Measurements from ENCODE around the gene MTMR8. TPM values are rescaled to one million over a fixed set of nuclear protein-coding genes. Genes with fewer than 3 reads are reported as not detected.

Gene MTMR8
- total RNA-seq, 1 experiment from 2014 or later = not detected

GRCh38 chrX:64350521-64350920 lies 44.7 kb downstream of the MTMR8 start:
- H3K9me3 ChIP-seq (replicated peaks) = no peaks in the 10 kb centered on the region
- no peak overlapping the region for H3K4me3 ChIP-seq
- DNase-seq = no peak
- no peaks in the 10 kb centered on the region for H3K27me3 ChIP-seq
- no peak overlapping the region for H3K27ac ChIP-seq
- no peaks in the 10 kb centered on the region for H3K36me3 ChIP-seq
- no peaks in the 10 kb centered on the region for H3K4me1 ChIP-seq

GRCh38 chrX:64350047-64350446 lies 45.2 kb downstream of the MTMR8 start:
- Histone ChIP-seq H3K27me3 (no peaks in the 10 kb centered on the region), H3K36me3 (no peaks in the 10 kb centered on the region), H3K4me1 (no peaks in the 10 kb centered on the region), H3K9me3 (replicated peaks) (no peaks in the 10 kb centered on the region), H3K27ac (no peak overlapping the region), H3K4me3 (no peak overlapping the region)
- no peak for DNase-seq

- Histone ChIP-seq H3K4me1 (no peaks in the 10 kb centered on the region), H3K27me3 (no peaks in the 10 kb centered on the region), H3K4me3 (no peak overlapping the region), H3K36me3 (no peaks in the 10 kb centered on the region), H3K9me3 (replicated peaks) (no peaks in the 10 kb centered on the region), H3K27ac (no peak overlapping the region)
- no peak for DNase-seq
Measured at GRCh38 chrX:64342811-64343210, 52.4 kb downstream of the MTMR8 start.

GRCh38 chrX:64338296-64338695 lies 57.0 kb downstream of the MTMR8 start:
- H3K27me3 ChIP-seq = no peaks in the 10 kb centered on the region
- no peaks in the 10 kb centered on the region for H3K4me1 ChIP-seq
- H3K27ac ChIP-seq = no peak overlapping the region
- no peaks in the 10 kb centered on the region for H3K9me3 ChIP-seq (replicated peaks)
- H3K4me3 ChIP-seq = no peak overlapping the region
- no peaks in the 10 kb centered on the region for H3K36me3 ChIP-seq
- no peak for DNase-seq

GRCh38 chrX:64334467-64334866 lies 60.8 kb downstream of the MTMR8 start:
- Histone ChIP-seq H3K36me3 (no peaks in the 10 kb centered on the region), H3K4me1 (no peaks in the 10 kb centered on the region), H3K9me3 (replicated peaks) (no peaks in the 10 kb centered on the region), H3K27ac (no peak overlapping the region), H3K4me3 (no peak overlapping the region), H3K27me3 (no peaks in the 10 kb centered on the region)
- DNase-seq = no peak

GRCh38 chrX:64330284-64330683 lies 65.0 kb downstream of the MTMR8 start:
- DNase-seq = no peak
- Histone ChIP-seq H3K9me3 (replicated peaks) (no peaks in the 10 kb centered on the region), H3K4me1 (no peaks in the 10 kb centered on the region), H3K27ac (no peak overlapping the region), H3K4me3 (no peak overlapping the region), H3K36me3 (no peaks in the 10 kb centered on the region), H3K27me3 (no peaks in the 10 kb centered on the region)

- Histone ChIP-seq H3K36me3 (no peaks in the 10 kb centered on the region), H3K4me3 (no peak overlapping the region), H3K27ac (no peak overlapping the region), H3K4me1 (no peaks in the 10 kb centered on the region), H3K27me3 (no peaks in the 10 kb centered on the region), H3K9me3 (replicated peaks) (no peaks in the 10 kb centered on the region)
- no peak for DNase-seq
Measured at GRCh38 chrX:64321507-64321906, 73.7 kb downstream of the MTMR8 start.

GRCh38 chrX:64313624-64314023 lies 81.6 kb downstream of the MTMR8 start:
- no peaks in the 10 kb centered on the region for H3K27me3 ChIP-seq
- H3K9me3 ChIP-seq (replicated peaks) = no peaks in the 10 kb centered on the region
- no peaks in the 10 kb centered on the region for H3K36me3 ChIP-seq
- no peak for DNase-seq
- no peaks in the 10 kb centered on the region for H3K4me1 ChIP-seq
- H3K4me3 ChIP-seq = no peak overlapping the region
- H3K27ac ChIP-seq = no peak overlapping the region

GRCh38 chrX:64306712-64307111 lies 88.5 kb downstream of the MTMR8 start:
- H3K4me3 ChIP-seq = no peak overlapping the region
- no peaks in the 10 kb centered on the region for H3K36me3 ChIP-seq
- H3K4me1 ChIP-seq = no peaks in the 10 kb centered on the region
- no peaks in the 10 kb centered on the region for H3K27me3 ChIP-seq
- DNase-seq = no peak
- no peaks in the 10 kb centered on the region for H3K9me3 ChIP-seq (replicated peaks)
- H3K27ac ChIP-seq = no peak overlapping the region

- no peaks in the 10 kb centered on the region for H3K36me3 ChIP-seq
- H3K4me1 ChIP-seq = no peaks in the 10 kb centered on the region
- no peaks in the 10 kb centered on the region for H3K9me3 ChIP-seq (replicated peaks)
- H3K27ac ChIP-seq = no peak overlapping the region
- no peak for DNase-seq
- H3K27me3 ChIP-seq = no peaks in the 10 kb centered on the region
- H3K4me3 ChIP-seq = no peak overlapping the region
Measured at GRCh38 chrX:64291123-64291522, 104.1 kb downstream of the MTMR8 start.

GRCh38 chrX:64265265-64265664 lies 130.0 kb downstream of the MTMR8 start:
- H3K27ac ChIP-seq = no peak overlapping the region
- no peaks in the 10 kb centered on the region for H3K4me1 ChIP-seq
- no peaks in the 10 kb centered on the region for H3K36me3 ChIP-seq
- H3K4me3 ChIP-seq = no peak overlapping the region
- no peaks in the 10 kb centered on the region for H3K9me3 ChIP-seq (replicated peaks)
- no peaks in the 10 kb centered on the region for H3K27me3 ChIP-seq
- peak in 1 of 2 experiments; percentile 8 for DNase-seq

- H3K27me3 ChIP-seq = no peaks in the 10 kb centered on the region
- no peaks in the 10 kb centered on the region for H3K4me1 ChIP-seq
- no peaks in the 10 kb centered on the region for H3K36me3 ChIP-seq
- no peak within 1 kb of the TSS for H3K4me3 ChIP-seq
- no peak within 1 kb of the TSS for H3K27ac ChIP-seq
- peak in 1 of 2 experiments; percentile 15 for DNase-seq
- H3K9me3 ChIP-seq (replicated peaks) = no peaks in the 10 kb centered on the region
Measured at GRCh38 chrX:64230123-64230970, 164.9 kb downstream of the MTMR8 start, which contains the start of gene ASB12. TSS of gene ASB12 (minus strand) at chrX:64230607. CDS start at chrX:64225650, 4,957 bp downstream.

- no peaks in the 10 kb centered on the region for H3K9me3 ChIP-seq (replicated peaks)
- peak in 1 of 2 experiments; percentile 5 for DNase-seq
Measured at GRCh38 chrX:64229154-64229553, 166.1 kb downstream of the MTMR8 start.

More at GRCh38 chrX:64229154-64229553, 166.1 kb downstream of the MTMR8 start:
- H3K4me3 ChIP-seq = no peak overlapping the region
- no peaks in the 10 kb centered on the region for H3K36me3 ChIP-seq
- H3K27ac ChIP-seq = no peak overlapping the region
- no peaks in the 10 kb centered on the region for H3K4me1 ChIP-seq
- no peaks in the 10 kb centered on the region for H3K27me3 ChIP-seq

Data from SJCRH30 (cell line).